GM11168 (cell line): Measurements from ENCODE around the gene AHRR.

Source experiments
- in situ Hi-C: fragments of 300-500 bp; cut with MboI; formaldehyde crosslinking; loops from one replicate; pipeline ENCODE4 v1.12.0; 2022; ENCODE audit warnings: low sequenced_read_pairs; ENCODE audit not compliant: unreplicated experiment

The AHRR gene

DNA sequence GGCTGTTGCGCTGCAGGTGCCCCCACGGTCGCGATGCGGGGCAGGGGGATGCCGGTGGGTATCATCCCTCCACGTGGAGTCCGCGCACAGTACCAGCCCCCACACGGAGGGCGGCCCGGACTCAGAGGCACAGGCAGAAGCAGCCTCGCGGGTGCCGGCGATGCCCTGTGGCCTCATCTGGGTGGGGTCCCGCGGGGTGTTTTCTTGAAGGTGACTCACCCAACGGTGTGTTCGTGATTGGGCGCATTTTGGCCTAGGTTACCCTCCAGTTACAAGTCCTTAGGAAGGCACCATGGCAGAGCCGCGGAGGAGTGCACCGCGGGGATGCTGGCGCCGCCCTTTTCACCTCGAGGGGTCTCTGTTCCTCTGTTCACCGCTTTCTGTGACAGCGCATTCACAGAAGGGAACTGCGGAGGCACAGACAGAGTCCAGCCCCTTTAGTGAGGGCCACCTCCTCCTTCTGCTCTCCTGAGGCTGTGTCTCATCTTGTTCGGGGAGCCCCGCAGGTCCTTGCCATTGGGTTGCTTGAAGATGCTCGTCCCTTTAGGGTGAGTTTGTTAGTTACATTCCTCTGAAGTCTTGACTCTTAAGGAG lies 99.9 kb downstream of the AHRR start:
- in situ Hi-C loops, result no loop called here

DNA sequence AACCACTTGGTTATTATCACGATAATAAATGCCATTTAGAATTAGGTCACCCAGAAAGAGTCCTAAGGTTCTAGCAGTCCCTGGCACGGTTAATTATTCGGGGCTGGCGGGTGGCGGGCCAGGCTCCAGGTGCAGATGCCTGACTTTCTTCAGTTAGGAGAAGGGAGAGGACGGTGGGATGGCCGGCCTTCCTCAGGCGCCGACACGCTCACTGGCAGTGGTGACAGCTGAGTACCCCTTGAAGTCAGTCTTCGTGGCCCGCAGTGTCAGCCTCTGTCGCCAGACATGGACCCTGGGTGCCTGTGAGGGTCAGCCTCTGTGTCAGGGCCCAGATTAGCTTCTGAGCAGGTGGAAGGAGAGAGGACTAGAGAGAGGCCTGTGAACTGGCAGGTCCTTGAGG lies 100.4 kb downstream of the AHRR start:
- in situ Hi-C loops, result no loop called here

DNA sequence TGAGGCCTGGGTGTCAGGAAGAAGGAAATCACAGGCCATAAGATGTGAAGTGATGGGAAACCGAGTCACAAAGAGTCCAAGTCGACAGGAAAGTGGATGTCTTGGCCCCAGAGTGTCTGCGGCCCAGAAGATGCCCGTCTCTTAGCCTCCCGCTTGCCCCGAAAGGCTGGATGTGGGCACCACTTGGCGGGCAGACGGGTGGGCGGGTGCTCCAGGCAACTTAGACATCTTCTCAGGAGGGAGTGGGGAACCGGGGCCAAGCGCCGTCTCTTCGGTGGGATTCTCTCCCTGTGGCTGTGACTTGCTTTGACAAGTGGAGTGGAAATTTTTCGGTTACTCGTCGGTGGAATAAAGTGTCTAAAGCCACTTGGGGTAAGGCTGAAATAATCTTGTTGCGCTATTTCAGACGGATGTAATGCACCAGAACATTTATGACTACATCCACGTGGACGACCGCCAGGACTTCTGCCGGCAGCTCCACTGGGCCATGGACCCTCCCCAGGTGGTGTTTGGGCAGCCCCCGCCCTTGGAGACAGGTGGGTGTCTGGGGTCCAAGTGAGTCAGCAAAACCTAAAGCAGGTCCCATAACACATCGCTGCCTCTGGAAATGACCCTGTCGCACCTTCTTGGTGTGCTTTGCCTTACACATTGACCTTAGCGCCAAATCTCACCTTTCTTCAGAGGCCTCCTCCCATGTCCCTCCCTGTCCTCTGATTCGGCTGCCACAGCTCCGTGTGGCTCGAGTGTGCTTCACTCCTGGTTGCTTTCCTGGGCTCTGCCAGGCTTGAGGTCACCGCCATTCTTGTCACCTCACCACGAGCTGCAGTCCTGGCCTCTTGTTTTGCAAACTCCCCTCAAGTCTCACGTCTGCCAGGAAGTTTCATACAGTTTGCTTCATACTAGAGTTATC lies 101.1 kb downstream of the AHRR start:
- in situ Hi-C loops, result no loop called here

DNA sequence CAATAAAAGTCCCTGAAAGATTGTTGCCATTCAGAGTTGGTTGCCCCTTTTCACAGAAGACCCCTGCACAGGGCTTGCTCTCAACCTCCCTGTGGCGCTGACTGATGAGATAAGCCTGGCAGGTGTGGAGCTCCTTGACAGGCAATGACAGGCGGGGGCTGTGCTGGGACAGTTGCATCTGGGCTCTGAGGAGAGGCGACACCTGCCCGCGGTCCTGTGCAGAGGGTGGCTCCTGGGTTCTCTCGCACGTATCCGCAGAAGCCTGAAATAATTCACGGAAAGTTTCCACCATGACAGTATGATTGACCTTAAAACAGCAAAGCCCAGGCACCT lies 101.7 kb downstream of the AHRR start:
- in situ Hi-C loops, result no loop called here

DNA sequence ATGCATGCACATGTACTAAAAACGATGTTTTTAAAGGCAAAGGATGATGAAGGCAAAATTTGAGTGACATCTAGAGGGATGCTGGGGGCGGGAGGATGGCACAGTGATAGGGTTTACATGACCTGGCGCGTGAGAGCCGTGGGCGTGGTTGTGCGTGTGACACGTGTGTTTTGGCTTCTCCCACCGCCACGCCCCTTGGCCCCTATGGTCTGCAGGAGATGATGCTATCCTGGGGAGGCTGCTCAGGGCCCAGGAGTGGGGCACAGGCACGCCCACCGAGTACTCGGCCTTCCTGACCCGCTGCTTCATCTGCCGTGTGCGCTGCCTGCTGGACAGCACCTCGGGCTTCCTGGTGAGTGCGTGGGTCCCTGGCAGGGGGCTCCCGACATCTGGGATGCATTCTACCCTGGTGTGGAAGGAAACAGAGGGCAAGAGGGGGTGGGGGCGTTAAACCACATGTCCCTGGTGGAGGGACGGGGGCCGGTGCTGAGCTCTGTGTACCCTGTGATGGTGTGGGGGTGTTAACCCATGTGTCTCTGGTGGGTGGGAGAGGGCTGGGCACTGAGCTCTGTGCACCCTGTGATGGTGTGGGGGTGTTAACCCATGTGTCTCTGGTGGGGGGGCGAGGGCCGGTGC lies 102.2 kb downstream of the AHRR start:
- in situ Hi-C loops, result no loop called here

DNA sequence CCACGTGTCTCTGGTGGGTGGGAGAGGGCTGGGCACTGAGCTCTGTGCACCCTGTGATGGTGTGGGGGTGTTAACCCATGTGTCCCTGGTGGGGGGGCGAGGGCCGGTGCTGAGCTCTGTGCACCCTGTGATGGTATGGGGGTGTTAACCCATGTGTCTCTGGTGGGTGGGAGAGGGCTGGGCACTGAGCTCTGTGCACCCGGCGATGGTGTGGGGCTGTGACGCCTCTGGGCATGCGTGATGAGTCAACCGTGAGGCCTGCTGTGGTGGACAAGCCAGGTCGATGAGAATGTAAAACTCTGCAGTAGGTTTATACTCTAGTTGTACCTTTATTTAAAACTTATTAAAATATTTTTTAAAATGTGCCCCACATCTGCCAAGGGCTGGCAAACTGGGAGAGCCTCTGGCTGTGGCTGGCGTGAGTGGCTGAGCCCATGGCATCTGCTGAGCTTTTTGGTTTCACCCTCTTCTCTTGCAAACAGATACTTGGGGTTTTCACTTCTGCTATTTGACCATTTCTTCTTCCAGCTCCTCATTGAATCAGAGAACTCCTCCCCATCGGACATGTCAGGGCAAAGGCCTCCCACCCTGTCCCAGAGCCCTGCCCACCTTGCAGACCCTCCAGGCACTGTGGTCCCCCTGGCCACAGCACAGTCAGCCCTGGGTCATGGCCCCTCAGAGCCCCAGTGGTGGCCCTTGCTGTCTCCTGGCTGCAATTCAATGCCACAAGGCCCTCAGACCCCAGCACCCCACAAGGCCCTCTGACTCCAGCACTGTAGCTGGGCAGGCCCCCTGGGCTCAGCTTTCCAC lies 103.0 kb downstream of the AHRR start:
- in situ Hi-C loops, result no loop called here

DNA sequence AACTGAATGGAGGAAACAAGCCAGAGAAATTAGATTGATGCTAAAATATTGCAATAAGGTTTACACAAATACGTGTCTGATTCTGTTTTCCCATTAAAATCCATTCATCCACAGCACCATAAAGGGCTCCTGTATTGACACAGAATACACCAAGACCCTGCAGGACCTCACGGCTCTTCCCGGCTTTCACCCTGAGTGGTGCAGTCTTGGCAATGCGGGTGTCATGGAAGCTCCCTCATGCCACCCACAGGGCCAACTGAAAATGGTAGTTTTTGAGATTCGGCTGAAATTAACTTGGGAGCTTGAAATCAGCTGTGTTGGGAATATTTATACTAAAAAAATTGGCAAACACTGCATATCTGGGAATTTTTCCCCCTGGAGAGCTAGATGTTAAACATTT lies 104.2 kb downstream of the AHRR start:
- in situ Hi-C loops, result no loop called here

DNA sequence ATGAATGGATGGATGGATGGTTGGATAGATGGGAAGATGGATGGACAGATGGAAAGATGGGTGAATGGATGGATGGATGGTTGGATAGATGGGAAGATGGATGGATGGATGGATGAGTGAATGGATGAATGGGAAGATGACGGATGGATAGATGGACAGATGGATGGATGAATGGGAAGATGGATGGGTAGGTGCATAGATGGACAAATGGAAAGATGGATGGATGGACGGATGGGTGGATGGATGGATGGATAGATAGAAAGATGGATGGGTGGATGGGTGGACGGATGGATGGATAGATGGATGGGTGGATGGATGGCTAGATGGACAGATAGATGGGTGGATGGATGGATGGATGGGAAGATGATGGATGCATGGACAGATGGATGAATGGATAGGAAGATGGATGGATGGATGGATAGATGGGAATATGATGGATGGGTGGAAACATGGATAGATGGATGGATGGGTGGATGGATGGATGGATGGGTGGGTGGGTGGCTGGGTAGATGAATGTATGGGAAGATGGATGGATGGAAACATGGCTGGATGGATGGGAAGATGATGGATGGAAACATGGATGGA lies 105.0 kb downstream of the AHRR start:
- in situ Hi-C loops, result no loop called here

DNA sequence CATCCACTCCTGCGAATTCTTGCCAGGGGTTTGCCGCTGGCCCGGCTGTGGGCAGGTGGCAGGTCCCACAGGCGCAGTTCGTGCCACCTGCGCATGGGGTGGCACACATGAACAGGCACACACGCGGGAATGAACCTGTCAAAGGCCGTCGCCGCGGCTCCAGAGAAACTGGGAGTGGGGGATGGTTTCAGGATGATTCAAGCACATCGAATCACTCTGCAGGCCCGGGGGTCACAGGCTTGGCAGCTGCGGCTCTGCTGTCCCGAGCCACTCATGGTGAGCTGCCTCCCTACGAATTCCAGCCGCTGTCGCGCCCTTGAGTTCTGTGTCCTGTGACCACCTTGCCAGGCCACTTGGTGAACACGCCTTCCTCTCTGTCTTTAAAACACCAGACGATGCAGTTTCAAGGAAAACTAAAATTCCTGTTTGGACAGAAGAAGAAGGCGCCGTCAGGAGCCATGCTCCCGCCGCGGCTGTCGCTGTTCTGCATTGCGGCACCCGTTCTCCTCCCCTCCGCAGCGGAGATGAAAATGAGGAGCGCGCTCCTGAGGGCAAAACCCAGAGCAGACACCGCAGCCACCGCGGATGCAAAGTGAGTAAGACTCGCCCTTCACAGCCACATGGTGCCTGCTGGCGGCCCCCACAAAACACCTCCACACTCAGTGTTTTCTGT lies 106.0 kb downstream of the AHRR start:
- in situ Hi-C loops, result no loop called here

DNA sequence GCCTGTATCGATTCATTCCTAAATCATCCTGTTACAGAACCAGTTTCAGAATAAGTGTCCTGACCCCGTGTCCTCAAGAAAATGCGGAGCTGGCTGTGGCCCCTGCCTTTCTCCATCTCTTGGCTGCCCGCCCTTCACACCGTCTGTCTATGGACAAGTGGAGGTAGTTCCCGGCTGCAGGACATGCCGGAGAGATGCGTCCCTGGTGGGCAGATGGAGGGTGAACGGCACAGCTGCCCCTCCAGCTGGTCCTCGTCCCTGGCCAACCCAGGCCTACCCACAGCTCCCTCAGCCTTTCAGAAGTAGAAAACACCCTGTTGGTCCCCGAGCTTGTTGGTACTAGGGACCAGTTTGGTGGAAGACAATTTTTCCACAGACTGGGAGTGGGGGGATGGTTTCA lies 106.7 kb downstream of the AHRR start:
- in situ Hi-C loops, result no loop called here

DNA sequence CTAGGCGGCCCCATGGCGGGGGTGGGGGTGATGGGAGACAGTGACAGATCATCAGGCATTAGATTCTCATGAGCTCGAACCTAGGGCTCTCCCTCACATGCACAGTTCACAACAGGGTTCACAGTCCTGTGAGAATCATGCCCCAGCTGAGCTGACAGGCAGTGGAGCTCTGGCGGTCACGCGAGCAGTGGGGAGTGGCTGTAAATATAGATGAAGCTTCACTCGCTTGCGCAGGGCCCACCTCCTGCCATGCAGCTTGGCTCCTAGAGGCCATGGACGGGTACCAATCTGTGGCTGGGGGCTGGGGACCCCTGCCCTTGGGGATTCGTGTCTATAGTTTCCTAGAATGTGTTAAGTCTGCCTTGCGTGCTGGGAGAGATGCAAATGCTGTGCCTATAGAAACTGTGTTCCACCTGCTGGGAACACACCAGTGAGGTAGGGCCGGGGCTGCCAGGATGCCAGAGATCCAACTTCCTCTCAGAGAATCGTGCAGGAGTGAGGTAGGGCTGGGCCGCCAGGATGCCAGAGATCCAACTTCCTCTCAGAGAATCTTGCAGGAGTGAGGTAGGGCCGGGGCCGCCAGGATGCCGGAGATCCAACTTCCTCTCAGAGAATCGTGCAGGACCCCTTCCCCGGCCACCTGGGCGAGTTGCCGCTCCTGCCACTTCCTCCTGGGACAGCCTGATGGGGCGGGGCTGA lies 107.4 kb downstream of the AHRR start:
- in situ Hi-C loops, result no loop called here

DNA sequence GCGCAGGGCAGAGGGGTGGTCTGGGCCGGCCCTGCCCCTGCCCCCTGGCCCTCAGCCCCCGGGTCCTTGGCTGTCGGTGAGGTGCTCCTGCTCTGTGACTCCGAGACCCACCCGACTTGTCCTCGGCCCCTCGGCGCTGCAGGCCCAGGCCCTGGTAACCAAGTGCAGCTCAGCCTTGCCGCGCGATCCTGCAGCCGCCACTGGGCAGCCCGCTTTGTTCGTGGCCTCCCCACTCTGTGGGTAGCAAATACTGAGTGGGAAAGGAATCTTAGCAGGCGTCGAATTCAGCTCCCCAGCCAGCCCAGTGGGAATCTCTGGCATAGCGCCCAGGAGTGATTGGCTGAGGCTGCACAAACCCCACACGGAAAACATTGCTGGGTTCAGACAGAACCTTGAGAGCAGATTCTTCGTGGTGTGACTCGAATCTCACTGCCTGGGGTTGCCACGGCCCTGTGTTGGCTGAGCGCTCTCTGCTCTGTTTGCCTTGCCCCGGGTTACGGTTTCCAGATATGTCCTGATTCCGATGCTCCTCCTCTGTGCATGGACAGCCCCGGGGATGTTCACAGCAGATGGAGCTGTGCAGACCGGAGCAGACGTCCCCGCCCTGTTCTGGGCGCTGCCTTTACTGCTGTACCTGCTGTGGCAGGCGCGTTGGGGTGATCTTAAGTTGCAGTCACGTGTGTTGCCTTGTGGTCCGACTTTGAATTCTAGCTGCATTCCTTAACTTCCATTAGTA lies 108.1 kb downstream of the AHRR start:
- in situ Hi-C loops, result loop anchor here (10.0 kb wide), 1 partner anchor 115 kb away; no protein-coding TSS in a partner anchor

DNA sequence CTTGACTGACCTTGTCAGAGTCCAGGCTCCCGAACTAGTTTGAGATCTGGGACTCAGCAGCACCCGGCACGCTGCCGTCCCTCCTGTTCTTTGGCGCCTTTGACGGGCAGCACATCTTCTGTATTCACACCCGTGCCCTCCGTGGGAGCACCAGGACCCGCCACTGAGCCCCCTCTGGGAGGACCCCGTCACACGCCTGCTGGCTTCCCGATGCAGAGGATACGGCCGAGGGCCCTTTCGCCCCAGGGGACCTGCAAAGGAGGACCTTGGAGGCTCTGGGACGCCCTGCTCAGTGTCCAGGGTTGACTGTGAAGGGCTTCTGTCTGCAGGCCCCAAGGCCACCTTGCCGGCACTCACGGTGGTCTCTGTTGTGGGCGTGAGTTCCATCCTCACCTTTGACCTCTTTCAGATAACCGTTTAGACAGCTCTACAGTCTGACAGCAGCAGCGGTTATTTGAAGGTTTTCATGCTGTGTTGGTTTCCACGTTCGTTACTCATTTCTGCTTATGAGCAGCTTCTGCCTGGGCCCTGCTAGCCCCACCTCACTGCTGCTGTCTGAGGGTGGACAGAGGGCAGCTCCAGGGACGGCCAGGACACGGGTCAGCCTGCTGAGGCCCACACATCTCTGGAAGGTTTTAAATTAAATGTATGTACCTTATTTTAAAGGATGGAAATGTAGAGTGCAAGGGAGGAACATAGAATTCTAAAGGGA lies 108.9 kb downstream of the AHRR start:
- in situ Hi-C loops, result loop anchor here (10.0 kb wide), 1 partner anchor 116 kb away; no protein-coding TSS in a partner anchor

DNA sequence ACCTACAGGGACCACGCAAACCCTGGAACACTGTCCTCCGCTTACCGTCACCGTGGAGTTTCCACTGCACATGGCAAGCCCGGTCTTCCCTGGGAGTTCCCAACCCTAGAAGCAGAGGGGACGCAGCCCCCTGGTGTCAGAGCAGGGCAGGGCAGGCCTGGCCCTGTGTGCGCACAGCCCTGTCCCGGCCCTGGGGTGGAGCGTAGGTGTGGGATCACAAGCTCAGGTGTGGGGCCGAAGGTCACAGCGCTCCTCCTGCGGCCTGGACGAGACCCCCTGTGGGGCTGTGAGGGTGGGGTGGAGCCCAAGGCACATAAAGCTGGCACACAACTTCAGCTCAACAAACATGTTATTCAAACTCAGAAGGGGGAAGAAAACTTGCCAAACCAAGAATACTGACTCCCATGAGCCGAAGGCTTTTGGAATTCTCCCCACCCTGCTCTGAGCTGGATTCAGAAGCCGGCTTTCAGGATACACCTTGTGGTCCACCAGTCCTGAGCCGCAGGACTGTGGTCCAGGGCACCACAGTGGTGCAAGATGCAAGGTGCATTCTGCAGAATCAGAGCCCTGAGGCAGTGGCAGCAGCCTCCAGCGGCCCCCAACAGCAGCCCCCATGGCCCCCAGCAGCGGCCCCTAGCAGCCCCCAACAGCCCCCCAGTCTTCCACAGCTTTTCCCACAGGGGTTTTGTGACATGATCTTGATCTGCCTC lies 109.6 kb downstream of the AHRR start:
- in situ Hi-C loops, result loop anchor here (10.0 kb wide), 1 partner anchor 116 kb away; no protein-coding TSS in a partner anchor

DNA sequence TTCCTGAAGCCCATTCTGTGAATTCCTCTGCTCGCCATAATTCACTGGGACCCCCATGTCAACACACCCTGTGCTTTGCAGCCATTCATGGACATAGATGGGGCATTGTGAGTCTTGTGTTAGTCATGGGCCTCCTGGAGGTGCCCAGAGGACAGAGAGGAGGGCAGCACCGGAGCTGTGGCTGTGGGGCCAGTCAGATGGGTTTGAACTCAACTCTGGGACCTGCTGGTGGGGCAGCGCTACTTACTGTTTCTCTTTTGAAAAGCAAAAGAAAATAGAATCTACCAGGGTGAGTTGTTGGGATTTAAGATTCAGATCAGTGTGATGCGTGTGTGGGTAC lies 110.2 kb downstream of the AHRR start:
- in situ Hi-C loops, result loop anchor here (10.0 kb wide), 1 partner anchor 117 kb away; no protein-coding TSS in a partner anchor

DNA sequence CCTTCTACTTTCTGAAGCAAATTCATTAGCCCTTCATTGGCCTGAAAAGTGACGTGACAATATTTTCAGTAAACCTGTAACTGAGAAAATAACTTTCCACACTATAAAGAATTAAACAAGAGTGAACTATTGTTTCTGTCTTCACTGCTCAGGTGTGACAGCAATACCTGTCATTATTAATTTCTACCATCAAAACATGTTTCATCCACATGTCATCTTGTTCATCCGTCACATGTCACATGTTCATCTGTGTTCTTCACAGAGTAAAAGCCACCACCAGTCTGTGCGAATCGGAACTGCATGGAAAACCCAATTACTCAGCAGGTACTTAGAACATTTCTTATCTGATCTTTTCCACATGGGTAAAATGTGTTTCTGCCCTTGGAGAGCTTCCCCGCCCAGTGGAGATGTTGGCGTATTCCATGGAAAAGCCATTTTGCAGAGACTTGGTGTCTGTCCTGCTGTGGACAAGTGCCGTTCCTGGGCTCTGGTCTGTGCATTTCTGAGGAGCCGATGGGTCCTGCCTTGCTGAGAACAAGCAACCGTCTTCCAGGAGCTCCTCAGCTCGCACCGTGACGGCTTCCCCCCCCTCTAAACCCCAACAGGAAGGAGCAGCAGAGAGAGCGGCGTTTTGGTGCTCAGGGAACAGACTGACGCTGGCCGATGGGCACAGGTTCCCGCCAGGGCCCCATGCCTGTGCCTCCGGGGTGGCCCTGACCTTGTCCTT lies 110.8 kb downstream of the AHRR start:
- in situ Hi-C loops, result loop anchor here (10.0 kb wide), 1 partner anchor 118 kb away; no protein-coding TSS in a partner anchor
